ENCODE measurements around the gene TAF11L12.
"Not testable (repeated sequence)": the region's sequence is repeated elsewhere in the genome, so short reads cannot be mapped to it uniquely, and the experiment has no call there.

The TAF11L12 gene

DNA sequence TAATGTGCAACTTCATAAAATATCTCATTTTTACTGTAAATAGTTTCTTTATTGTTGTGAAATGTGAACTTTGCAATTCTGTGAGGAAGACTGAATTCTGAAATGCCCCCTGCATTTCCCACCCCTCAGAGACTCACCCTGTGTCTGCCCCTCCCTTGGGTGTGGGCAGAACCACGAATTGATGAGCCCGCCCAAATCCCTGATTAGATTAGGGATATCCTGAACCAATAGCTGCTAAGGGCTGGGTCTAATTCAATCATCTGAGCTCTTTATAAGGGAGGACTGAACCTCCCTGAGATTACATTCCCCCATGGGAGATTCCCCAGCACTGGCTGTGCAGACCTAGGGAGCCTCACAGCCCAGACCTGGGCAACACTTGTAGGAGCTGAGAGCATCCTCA lies at the start of gene TAF11L12:
TSS of gene TAF11L12 (plus strand) at position 301 of the 400 bp plus-strand sequence.
- not testable (repeated sequence) for DNase-seq (ENCODE audit: extremely low read depth in 1 of 2, low read depth in 1 of 2)

DNA sequence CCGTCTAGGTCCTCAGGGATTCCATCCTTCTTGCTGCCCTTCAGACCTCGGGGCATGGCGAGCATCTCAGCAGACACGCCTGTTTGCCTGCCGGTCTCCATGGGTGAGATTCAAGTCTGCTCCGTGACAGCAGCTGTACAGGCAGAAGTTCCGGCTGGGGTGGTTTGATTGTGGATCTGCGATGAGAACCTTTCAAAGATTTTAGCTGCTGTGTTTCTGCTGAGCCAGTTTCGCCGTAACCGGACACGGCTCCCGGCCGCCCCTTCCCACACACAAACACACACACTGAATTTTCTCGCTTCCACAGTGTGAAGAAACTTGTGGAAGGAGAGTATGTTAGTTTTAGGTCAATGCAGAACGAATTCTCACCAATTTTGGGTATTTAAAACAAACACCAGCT lies 24.5 kb upstream of the TAF11L12 start, which contains the start of gene TAF11L7:
TSS of gene TAF11L7 (minus strand) at position 101 of the 400 bp plus-strand sequence.
- not testable (repeated sequence) for DNase-seq (ENCODE audit: extremely low read depth in 1 of 2, low read depth in 1 of 2)

DNA sequence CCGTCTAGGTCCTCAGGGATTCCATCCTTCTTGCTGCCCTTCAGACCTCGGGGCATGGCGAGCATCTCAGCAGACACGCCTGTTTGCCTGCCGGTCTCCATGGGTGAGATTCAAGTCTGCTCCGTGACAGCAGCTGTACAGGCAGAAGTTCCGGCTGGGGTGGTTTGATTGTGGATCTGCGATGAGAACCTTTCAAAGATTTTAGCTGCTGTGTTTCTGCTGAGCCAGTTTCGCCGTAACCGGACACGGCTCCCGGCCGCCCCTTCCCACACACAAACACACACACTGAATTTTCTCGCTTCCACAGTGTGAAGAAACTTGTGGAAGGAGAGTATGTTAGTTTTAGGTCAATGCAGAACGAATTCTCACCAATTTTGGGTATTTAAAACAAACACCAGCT lies 19.3 kb upstream of the TAF11L12 start, which contains the start of gene TAF11L8:
TSS of gene TAF11L8 (minus strand) at position 101 of the 400 bp plus-strand sequence.
- not testable (repeated sequence) for DNase-seq (ENCODE audit: extremely low read depth in 1 of 2, low read depth in 1 of 2)

DNA sequence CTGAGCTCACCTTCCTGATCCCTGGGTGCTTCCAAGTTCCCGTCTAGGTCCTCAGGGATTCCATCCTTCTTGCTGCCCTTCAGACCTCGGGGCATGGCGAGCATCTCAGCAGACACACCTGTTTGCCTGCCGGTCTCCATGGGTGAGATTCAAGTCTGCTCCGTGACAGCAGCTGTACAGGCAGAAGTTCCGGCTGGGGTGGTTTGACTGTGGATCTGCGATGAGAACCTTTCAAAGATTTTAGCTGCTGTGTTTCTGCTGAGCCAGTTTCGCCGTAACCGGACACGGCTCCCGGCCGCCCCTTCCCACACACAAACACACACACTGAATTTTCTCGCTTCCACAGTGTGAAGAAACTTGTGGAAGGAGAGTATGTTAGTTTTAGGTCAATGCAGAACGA lies 15.9 kb upstream of the TAF11L12 start, which contains the start of gene TAF11L9:
TSS of gene TAF11L9 (minus strand) at position 140 of the 400 bp plus-strand sequence.
- DNase-seq (ENCODE audit: extremely low read depth in 1 of 2, low read depth in 1 of 2), result not testable (repeated sequence)

DNA sequence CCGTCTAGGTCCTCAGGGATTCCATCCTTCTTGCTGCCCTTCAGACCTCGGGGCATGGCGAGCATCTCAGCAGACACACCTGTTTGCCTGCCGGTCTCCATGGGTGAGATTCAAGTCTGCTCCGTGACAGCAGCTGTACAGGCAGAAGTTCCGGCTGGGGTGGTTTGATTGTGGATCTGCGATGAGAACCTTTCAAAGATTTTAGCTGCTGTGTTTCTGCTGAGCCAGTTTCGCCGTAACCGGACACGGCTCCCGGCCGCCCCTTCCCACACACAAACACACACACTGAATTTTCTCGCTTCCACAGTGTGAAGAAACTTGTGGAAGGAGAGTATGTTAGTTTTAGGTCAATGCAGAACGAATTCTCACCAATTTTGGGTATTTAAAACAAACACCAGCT lies 12.5 kb upstream of the TAF11L12 start, which contains the start of gene TAF11L10:
TSS of gene TAF11L10 (minus strand) at position 101 of the 400 bp plus-strand sequence.
- not testable (repeated sequence) for DNase-seq (ENCODE audit: extremely low read depth in 1 of 2, low read depth in 1 of 2)

DNA sequence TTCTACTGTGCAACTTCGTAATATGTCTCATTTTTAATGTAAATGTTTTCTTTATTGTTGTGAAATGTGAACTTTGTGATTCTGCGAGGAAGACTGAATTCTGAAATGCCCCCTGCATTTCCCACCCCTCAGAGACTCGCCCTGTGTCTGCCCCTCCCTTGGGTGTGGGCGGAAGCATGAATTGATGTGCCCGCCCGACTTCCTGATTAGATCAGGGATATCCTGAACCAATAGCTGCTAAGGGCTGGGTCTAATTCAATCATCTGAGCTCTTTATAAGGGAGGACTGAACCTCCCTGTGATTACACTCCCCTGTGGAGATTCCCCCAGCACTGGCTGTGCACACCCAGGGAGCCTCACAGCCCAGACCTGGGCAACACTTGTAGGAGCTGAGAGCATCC lies 6.3 kb upstream of the TAF11L12 start, which contains the start of gene TAF11L11:
TSS of gene TAF11L11 (plus strand) at position 304 of the 400 bp plus-strand sequence.
- not testable (repeated sequence) for DNase-seq (ENCODE audit: extremely low read depth in 1 of 2, low read depth in 1 of 2)

DNA sequence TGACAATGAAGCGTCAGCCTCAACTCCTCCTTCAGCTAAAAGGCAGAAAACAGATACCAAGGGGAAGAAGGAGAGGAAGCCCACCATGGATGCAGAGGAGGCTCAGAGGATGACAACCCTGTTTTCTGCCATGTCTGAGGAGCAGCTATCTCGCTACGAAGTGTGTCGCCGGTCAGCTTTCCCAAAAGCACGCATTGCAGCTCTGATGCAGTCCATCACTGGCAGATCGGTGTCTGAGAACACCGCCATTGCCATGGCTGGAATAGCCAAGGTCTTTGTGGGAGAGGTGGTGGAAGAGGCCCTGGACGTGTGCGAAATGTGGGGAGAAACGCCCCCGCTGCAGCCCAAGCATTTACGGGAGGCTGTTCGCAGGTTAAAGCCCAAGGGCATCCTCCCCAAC lies 5.2 kb upstream of the TAF11L12 start:
- DNase-seq (ENCODE audit: extremely low read depth in 1 of 2, low read depth in 1 of 2), result no peak

DNA sequence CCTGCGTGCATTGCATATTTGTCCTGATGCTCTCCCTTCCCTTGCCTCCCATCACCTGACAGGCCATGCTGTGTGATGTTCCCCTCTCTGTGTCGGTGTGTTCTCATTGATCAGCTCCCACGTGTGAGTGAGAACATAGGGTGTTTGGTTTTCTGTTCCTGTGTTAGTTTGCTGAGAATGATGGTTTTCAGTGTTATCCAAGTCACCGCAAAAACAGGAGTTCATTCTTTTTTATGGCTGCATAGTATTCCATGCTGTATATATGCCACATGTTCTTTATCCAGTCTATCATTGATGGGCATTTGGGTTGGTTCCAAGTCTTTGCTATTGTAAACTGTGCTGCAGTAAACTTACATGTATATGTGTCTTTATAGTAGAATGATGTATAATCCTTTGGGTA lies 2.7 kb upstream of the TAF11L12 start:
- DNase-seq (ENCODE audit: extremely low read depth in 1 of 2, low read depth in 1 of 2), result not testable (repeated sequence)

DNA sequence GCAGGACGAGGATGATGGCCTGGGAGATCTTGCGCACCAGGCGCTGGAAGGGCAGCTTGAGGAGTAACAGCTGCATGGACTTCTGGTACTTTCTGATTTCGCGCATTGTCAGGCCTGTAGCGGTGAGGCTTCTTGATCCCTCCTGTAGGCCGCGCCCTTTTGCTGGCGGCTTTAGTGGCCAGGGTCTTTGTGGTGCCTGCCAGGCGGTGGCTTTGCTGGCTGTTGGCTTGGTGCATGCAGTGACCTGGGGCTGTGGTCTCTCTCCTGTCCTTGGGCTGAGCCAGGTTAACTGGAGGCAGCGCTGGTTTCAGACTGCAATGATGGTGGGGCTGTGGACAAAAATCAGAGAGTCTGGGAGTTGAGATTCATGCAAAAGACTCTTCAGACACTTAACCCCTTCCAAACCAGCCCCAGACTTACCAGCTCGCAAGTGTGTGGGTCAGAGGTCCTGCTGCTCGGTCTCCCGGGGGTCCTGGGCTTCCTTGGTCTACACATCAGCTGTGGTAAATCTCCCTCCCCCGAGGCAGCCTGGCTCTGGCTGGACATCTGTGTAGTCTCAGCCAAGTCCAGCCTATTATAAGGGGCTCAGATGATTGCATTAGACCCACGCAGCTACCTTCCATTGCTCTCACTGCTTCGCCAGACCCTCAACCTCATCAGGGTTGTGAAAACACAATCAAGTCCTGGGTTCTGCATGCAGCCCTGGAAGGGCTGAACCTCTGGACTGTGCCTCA lies 4.8 kb downstream of the TAF11L12 start:
- no peak for DNase-seq (ENCODE audit: extremely low read depth in 1 of 2, low read depth in 1 of 2)

DNA sequence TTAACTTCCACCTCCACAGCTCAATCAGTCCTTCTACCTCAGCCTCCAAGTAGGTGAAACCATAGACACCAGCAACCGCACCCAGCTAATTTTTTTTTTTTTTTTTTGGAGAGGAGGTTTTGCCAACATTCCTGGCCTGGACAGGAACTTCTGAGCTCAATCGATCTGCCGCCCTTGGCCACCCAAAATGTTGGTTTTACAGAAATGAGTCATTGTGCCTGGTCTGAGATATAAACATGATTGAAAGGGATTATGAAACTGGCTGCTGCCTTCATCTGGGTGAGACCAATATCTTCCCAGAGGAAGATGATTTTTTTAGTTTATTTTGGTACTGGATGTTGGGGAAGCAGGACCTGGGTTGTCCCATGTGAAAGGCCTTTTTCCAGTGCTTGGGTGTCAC lies 9.2 kb downstream of the TAF11L12 start:
- DNase-seq (ENCODE audit: extremely low read depth in 1 of 2, low read depth in 1 of 2), result no peak

DNA sequence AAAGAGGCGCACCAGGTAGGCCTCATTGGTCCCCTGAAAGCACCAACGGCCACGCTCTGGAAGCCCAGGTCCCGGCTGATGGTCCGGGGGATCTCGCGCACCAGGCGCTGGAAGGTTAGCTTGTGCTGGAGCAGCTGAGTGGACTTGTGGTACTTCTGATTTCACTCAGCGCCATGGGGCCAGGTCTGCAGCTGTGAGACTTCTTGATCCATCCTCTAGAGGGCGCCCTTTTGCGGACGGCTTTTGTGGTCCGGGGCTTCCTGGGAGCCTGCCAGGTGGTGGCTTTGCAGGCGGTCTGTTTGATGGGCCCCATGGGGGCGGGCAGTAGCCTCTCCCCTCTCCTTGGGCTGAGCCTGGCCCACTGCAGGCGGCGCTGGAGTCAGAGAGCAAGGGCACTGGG lies 10.4 kb downstream of the TAF11L12 start:
- no peak for DNase-seq (ENCODE audit: extremely low read depth in 1 of 2, low read depth in 1 of 2)

DNA sequence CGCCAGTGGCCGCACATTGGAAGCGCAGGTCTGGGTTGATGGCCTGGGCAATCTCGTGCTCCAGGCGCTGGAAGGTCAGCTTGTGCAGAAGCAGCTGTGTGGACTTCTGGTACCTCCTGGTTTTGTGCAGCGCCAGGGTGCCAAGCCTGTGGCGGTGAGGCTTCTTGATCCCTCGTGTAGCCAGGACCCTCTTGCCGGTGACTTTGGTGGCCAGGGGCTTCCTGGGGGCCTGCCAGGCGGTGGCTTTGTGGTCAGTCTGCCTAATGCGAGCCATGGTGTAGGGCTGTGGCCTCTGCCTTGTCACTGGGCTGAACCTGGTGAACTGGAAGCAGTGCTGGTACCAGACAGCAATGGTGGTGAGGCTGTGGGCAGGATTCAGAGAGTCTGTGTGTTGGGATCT lies 15.5 kb downstream of the TAF11L12 start:
- no peak for DNase-seq (ENCODE audit: extremely low read depth in 1 of 2, low read depth in 1 of 2)

DNA sequence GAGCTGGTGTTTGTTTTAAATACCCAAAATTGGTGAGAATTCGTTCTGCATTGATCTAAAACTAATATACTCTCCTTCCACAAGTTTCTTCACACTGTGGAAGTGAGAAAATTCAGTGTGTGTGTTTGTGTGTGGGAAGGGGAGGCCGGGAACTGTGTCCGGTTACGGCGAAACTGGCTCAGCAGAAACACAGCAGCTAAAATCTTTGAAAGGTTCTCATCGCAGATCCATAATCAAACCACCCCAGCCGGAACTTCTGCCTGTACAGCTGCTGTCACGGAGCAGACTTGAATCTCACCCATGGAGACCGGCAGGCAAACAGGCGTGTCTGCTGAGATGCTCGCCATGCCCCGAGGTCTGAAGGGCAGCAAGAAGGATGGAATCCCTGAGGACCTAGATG lies 21.6 kb downstream of the TAF11L12 start, which contains the start of gene TAF11L13:
TSS of gene TAF11L13 (plus strand) at position 301 of the 400 bp plus-strand sequence.
- DNase-seq (ENCODE audit: extremely low read depth in 1 of 2, low read depth in 1 of 2), result not testable (repeated sequence)

DNA sequence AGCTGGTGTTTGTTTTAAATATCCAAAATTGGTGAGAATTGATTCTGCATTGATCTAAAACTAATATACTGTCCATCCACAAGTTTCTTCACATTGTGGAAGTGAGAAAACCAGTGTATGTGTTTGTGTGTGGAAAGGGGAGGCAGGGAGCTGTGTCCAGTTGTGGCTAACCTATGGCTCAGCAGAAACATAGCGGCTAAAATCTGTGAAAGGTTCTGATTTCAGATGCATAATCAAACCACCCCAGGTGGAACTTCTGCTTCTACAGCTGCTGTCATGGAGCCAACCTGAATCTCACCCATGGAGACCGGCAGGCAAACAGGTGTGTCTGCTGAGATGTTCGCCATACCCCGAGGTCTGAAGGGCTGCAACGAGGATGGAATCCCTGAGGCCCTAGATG lies 24.0 kb downstream of the TAF11L12 start, which contains the start of gene TAF11L14:
TSS of gene TAF11L14 (plus strand) at position 301 of the 400 bp plus-strand sequence.
- DNase-seq (ENCODE audit: extremely low read depth in 1 of 2, low read depth in 1 of 2), result no peak

DNA sequence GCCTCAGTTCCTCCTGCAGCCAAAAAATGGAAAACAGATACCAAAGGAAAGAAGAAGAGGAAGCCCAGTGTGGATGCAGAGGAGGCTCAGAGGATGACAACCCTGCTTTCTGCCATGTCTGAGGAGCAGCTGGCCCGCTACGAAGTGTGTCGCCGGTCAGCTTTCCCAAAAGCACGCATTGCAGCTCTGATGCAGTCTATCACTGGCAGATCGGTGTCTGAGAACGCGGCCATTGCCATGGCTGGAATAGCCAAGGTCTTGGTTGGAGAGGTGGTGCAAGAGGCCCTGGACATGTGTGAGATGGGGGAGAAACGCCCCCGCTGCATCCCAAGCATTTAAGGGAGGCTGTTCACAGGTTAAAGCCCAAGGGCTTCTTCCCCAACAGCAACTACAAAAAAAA lies 39.0 kb downstream of the TAF11L12 start:
- DNase-seq (ENCODE audit: extremely low read depth in 1 of 2, low read depth in 1 of 2), result not testable (repeated sequence)

DNA sequence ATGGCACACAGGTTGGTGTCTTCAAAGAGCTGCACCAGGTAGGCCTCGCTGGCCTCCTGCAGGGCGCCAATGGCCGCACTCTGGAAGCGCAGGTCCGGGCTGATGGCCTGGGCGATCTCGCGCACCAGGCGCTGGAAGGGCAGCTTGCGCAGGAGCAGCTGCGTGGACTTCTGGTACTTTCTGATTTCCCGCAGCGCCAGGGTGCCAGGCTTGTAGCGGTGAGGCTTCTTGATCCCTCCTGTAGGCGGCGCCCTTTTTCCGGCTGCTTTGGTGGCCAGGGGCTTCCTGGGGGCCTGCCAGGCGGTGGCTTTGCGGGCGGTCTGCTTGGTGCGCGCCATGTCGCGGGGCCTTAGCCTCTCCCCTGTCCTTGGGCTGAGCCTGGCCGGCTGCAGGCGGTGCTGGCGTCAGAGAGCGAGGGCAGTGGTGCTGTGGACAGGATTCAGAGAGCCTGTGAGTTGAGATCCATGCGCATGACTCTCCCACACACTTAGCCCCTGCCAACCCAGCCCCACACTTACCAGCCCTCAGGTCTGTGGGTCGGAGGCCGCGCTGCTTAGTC lies 45.1 kb downstream of the TAF11L12 start:
- not testable (repeated sequence) for DNase-seq (ENCODE audit: extremely low read depth in 1 of 2, low read depth in 1 of 2)

DNA sequence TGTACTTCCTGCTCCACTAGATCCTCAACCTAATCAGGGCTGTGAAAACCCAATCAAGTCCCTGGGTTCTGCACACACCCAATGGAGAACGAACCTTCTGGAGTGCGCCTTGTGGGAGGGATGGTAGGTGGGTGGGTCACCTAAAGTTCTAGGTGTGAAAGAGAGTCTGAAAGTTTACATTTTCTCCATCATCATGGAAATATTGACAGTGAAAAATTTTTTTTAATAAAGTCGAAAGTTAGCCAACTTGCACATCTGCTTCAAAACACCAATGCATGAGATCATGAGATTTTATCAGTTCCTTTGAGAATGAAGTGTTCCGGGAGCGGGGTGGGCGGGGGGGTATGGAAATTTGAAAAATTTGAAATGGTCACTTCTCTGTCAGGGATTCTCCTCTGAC lies 45.7 kb downstream of the TAF11L12 start:
- no peak for DNase-seq (ENCODE audit: extremely low read depth in 1 of 2, low read depth in 1 of 2)
